Uterus (tissue), 4 donors: Measurements from ENCODE around the gene TKFC. TPM values are rescaled to one million over a fixed set of nuclear protein-coding genes. Genes with fewer than 3 reads are reported as not detected.
A peak's percentile ranks its signal among the peaks of the same experiment; 100 is the strongest.

Experiments used
- DNase-seq, 2 donors: peaks; one replicate each; pipeline ENCODE4 v3.0.0-alpha.2; 2019 to 2020
- H3K27ac ChIP-seq, 2 donors: fragments of 200-600 bp; sonication (generic); 1 replicate in 1 of 2; 2 replicates in 1 of 2; pipeline ENCODE4 v1.5.1; 2016 to 2018
- H3K27me3 ChIP-seq, 2 donors: fragments of 200-600 bp; sonication (generic); one replicate each; pipeline ENCODE4 v1.5.1; 2018 to 2019; ENCODE audit warnings: control low read depth in 1 of 2
- H3K36me3 ChIP-seq, 2 donors: fragments of 200-600 bp; sonication (generic); one replicate each; pipeline ENCODE4 v1.5.1; 2019; ENCODE audit warnings: control low read depth in 1 of 2
- H3K4me1 ChIP-seq, 2 donors: fragments of 200-600 bp; sonication (generic); one replicate each; pipeline ENCODE4 v1.5.1; 2018 to 2019; ENCODE audit warnings: control low read depth in 1 of 2
- H3K4me3 ChIP-seq, 2 donors: fragments of 200-600 bp; sonication (generic); 1 replicate in 1 of 2; 2 replicates in 1 of 2; pipeline ENCODE4 v1.5.1; 2018 to 2019; ENCODE audit warnings: mild to moderate bottlenecking in 1 of 2
- H3K9me3 ChIP-seq, 2 donors: fragments of 200-600 bp; sonication (generic); one replicate each; pipeline ENCODE4 v1.5.1; 2019; ENCODE audit warnings: control low read depth in 1 of 2
- POLR2A ChIP-seq, 2 donors: fragments of 450-650 bp; IDR thresholded peaks; one replicate each; pipeline ENCODE4 v1.6.1; 2016; ENCODE audit warnings: antibody characterized with exemption in 2 of 2, mild to moderate bottlenecking in 1 of 2, moderate library complexity in 1 of 2
- intact Hi-C: fragments of 100-400 bp; cut with DNase I; formaldehyde crosslinking; loops from one replicate; pipeline ENCODE4 v1.15.1; 2023; ENCODE audit warnings: low total_unique reads
- total RNA-seq, 4 donors: library from RNA; depleted of rRNA in 3 of 4; stranded (reverse); fragments of >200 nt in 3 of 4; gene quantifications; one replicate each; pipeline versions ENCODE4 v1.1.0 to v1.2.4, GENCODE V29; 2014 to 2023
- TF ChIP-seq, protein P1 (sequence below), 4 experiments: fragments of 200-600 bp in 2 of 4; fragments of 450-650 bp in 2 of 4; sonication (generic) in 2 of 4; IDR thresholded peaks; one replicate each; pipeline ENCODE4 v1.5.1; 2016 to 2019; ENCODE audit warnings: antibody characterized with exemption in 4 of 4, mild to moderate bottlenecking in 2 of 4, moderate library complexity in 1 of 4
- donor health status: DM: yes; HTN: yes; CAD: no.

TKFC gene
- total RNA-seq, 4 donors from 2014 or later = 3.6 to 28.5 (median 11.9) TPM

DNA sequence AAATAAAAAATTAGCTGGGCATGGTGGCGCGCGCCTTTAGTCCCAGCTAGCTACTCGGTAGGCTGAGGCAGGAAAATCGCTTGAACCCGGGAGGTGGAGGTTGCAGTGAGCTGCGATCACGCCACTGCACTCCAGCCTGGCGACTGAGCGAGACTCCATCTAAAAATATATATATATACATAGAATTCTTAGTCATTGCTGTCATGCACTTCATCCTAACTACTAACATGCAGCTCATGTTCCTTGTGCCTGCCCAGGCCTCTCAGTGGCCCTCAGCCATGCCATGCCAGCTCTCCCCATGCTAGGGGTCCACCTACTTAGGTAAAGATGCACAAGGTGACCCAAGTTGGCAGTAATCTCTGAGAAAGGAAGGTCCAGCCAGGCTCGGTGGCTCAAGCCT is 25.5 kb downstream of the TKFC start:
- intact Hi-C loops = no loop called here
- no peaks in the 10 kb centered on the region for H3K36me3 ChIP-seq
- H3K27me3 ChIP-seq = no peaks in the 10 kb centered on the region
- no peaks in the 10 kb centered on the region for H3K9me3 ChIP-seq
- H3K4me1 ChIP-seq = no peaks in the 10 kb centered on the region
- H3K4me3 ChIP-seq = no peak overlapping the region
- TF ChIP-seq, protein P1, sequence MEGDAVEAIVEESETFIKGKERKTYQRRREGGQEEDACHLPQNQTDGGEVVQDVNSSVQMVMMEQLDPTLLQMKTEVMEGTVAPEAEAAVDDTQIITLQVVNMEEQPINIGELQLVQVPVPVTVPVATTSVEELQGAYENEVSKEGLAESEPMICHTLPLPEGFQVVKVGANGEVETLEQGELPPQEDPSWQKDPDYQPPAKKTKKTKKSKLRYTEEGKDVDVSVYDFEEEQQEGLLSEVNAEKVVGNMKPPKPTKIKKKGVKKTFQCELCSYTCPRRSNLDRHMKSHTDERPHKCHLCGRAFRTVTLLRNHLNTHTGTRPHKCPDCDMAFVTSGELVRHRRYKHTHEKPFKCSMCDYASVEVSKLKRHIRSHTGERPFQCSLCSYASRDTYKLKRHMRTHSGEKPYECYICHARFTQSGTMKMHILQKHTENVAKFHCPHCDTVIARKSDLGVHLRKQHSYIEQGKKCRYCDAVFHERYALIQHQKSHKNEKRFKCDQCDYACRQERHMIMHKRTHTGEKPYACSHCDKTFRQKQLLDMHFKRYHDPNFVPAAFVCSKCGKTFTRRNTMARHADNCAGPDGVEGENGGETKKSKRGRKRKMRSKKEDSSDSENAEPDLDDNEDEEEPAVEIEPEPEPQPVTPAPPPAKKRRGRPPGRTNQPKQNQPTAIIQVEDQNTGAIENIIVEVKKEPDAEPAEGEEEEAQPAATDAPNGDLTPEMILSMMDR (IDR thresholded peaks at IDR 0.05) = no peak
- no peak for TF ChIP-seq POLR2A (IDR thresholded peaks at IDR 0.05)
- H3K27ac ChIP-seq = no peak overlapping the region
- DNase-seq = no peak

DNA sequence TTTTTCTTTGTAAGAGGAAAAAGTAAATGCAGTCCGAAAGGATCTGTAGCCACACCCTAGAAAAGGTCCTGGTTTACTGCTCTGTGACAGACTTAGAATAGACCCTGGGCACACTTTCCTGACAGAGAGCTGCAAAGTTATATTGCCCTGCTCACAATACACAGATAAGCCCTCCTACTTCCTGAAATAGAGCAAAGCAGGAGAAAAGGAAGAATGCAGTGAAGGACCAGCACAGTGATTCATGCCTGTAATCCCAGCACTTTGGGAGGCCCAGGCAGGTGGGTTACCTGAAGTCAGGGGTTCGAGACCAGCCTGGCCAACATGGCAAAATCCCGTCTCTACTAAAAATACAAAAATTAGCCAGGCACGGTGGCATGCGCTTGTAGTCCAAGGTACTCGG is 26.5 kb downstream of the TKFC start:
- Histone ChIP-seq H3K27ac (peak overlapping the region; percentile 29 to 93), H3K4me3 (no peak overlapping the region), H3K27me3 (no peaks in the 10 kb centered on the region), H3K9me3 (no peaks in the 10 kb centered on the region), H3K4me1 (no peaks in the 10 kb centered on the region), H3K36me3 (no peaks in the 10 kb centered on the region)
- no peak for TF ChIP-seq POLR2A (IDR thresholded peaks at IDR 0.05)
- TF ChIP-seq, protein P1 (IDR thresholded peaks at IDR 0.05) = no peak
- no peak for DNase-seq
- intact Hi-C loops = no loop called here

DNA sequence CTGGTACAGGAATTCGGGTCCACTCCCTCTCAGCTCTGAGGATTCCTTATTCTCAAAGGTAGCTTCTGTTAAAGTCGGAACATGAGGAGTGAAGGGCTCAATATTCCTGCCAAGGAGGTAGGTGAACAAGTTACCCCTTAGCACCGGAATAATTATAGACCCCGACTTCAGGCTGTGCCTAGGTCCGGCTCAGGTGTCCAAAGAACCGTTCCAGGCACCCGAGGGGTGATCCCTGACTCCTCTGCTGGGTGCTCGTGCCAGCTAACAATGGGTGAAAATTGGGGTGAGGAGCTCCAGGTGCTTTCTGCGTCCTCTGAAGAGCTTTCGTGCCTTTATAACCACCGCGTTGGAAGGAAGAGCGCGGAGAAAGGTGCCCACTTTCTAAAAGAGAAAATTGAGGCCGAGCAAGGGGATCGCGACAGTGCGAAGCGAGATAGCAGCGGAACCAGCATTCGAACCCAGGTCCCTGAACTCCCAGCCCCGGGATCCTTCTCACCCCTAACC is 28.3 kb downstream of the TKFC start:
- intact Hi-C loops = no loop called here
- no peaks in the 10 kb centered on the region for H3K9me3 ChIP-seq
- no peaks in the 10 kb centered on the region for H3K36me3 ChIP-seq
- H3K4me3 ChIP-seq = peak overlapping the region; percentile 62 to 81
- H3K4me1 ChIP-seq = no peaks in the 10 kb centered on the region
- H3K27me3 ChIP-seq = no peaks in the 10 kb centered on the region
- no peak for DNase-seq
- no peak for TF ChIP-seq POLR2A (IDR thresholded peaks at IDR 0.05)
- TF ChIP-seq, protein P1 (IDR thresholded peaks at IDR 0.05) = no peak
- H3K27ac ChIP-seq = peak overlapping the region; percentile 93 to 97

DNA sequence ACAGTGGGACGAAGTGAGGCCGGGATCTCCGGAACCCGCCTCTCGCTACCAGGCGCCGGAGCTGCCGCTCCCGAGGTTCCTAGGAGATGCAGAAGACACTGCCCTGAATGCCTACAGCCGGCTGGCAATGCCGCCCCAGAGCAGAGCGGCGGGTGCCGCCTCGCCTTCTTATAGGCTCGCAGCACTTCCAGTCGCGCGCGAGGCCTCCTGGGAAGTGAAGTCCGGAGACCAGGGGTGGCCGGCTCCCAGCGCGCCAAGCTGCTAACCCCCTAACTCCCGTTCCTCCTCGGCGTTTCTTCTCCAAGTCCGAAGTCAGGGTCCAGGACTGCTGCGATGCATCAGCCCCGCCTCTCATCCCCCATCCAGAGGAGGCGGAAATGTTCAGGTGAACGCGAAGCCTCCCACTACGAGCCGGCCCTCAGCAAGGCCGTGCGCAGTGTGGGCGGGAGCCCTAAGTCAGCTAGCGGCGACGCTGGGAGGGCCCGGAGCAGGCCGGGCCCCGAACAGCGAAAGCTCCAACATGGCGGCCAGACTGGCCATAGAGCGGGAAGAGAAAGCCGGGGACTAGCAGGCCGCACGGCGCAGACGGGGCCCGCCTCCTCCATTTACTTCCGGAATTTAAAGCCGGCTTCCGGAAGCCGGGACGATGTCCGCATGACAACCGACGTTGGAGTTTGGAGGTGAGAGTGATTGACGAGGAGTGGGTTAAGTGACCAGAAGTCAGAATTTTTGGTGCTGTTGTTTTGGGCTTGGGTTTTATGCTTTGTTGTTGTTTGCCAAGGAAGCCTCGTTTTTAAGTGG is 28.9 kb downstream of the TKFC start, which contains the start of the genes CYB561A3 and TMEM138:
Gene CYB561A3, minus strand, starts transcription at position 142 of the 801 bp plus-strand sequence. CDS start 5,169 bp downstream, outside the sequence.
Gene TMEM138, plus strand, starts transcription at position 634 of the 801 bp plus-strand sequence. CDS start 2,017 bp downstream, outside the sequence.
- H3K27me3 ChIP-seq = no peaks in the 10 kb centered on the region
- DNase-seq = peak; percentile 90 to 92
- intact Hi-C loops = no loop called here
- peak within 1 kb of the TSS; percentile 62 to 81 for H3K4me3 ChIP-seq
- peak within 1 kb of the TSS; percentile 93 to 97 for H3K27ac ChIP-seq
- H3K36me3 ChIP-seq = no peaks in the 10 kb centered on the region
- H3K4me1 ChIP-seq = no peaks in the 10 kb centered on the region
- peak; percentile 48 to 89 for TF ChIP-seq POLR2A (IDR thresholded peaks at IDR 0.05)
- TF ChIP-seq, protein P1 (IDR thresholded peaks at IDR 0.05) = peak in 1 of 4 experiments; percentile 7
- H3K9me3 ChIP-seq = no peaks in the 10 kb centered on the region

DNA sequence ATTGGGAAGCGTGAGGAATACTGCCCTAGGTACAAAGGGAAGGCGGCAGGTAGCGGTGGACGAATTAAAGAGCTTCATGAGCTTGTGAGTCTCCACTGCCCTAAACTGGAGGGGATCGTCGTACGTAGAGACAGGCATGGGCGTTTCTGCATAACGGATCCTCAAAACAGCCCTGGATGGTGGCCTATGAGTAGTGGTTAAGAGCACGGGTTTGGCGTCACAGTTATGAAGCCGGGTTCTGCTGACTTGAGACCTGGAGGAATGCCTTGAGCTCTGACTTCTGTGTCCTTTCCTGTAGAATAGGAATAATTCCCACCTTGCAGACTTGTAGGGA is 29.5 kb downstream of the TKFC start:
- H3K27me3 ChIP-seq = no peaks in the 10 kb centered on the region
- H3K4me1 ChIP-seq = no peaks in the 10 kb centered on the region
- DNase-seq = peak in 1 of 2 donors; percentile 34
- H3K4me3 ChIP-seq = peak overlapping the region; percentile 62 to 81
- intact Hi-C loops = no loop called here
- H3K27ac ChIP-seq = peak overlapping the region; percentile 93 to 97
- no peaks in the 10 kb centered on the region for H3K36me3 ChIP-seq
- TF ChIP-seq POLR2A (IDR thresholded peaks at IDR 0.05) = no peak
- TF ChIP-seq, protein P1 (IDR thresholded peaks at IDR 0.05) = no peak
- no peaks in the 10 kb centered on the region for H3K9me3 ChIP-seq
